H1 (cell line): ENCODE results near the gene AQP7. TPM values are rescaled to one million over a fixed set of nuclear protein-coding genes. Genes with fewer than 3 reads are reported as not detected.
"Not testable (repeated sequence)": the region's sequence is repeated elsewhere in the genome, so short reads cannot be mapped to it uniquely, and the experiment has no call there.

Experiments used
- CTCF ChIA-PET: fragments of 300-600 bp; sonication (Branson Sonifier 250); formaldehyde crosslinking; loops from one replicate; lab custom pipeline; 2021; ENCODE audit not compliant: partially characterized antibody; lab: Charles Lee
- POLR2A ChIA-PET: fragments of 300-600 bp; sonication (Branson Sonifier 250); formaldehyde crosslinking; loops from one replicate; lab custom pipeline; 2021; ENCODE audit warnings: inconsistent platforms; ENCODE audit not compliant: partially characterized antibody; lab: Charles Lee
- DNase-seq, 2 experiments: peaks; one replicate each; pipeline versions ENCODE4 v3.0.0 to v3.0.0-alpha.2; 2010 to 2022; ENCODE audit warnings: low spot score in 2 of 2, low read depth in 1 of 2, mixed read lengths in 1 of 2
- FAIRE-seq: peaks from 2 replicates; lab custom pipeline; 2011; peaks lifted over from hg19 to GRCh38; lab: Jason Lieb, UNC
- H2AFZ ChIP-seq: 2 replicates; pipeline ENCODE4 v1.8.1; 2012; ENCODE audit warnings: low read length, inconsistent platforms
- H2AK5ac ChIP-seq: 2 replicates; pipeline ENCODE4 v1.6.1; 2013; ENCODE audit warnings: low read depth, low read length
- H2BK120ac ChIP-seq: replicated peaks from 2 replicates; pipeline ENCODE3; 2013; ENCODE audit warnings: low read depth, low read length, inconsistent platforms
- H2BK12ac ChIP-seq: 2 replicates; pipeline ENCODE4 v1.6.1; 2013; ENCODE audit warnings: low read depth, low read length
- H2BK15ac ChIP-seq: 2 replicates; pipeline ENCODE4 v1.6.1; 2013; ENCODE audit warnings: low read length
- H2BK20ac ChIP-seq: 2 replicates; pipeline ENCODE4 v1.6.1; 2013; ENCODE audit warnings: low read length
- H2BK5ac ChIP-seq: 2 replicates; pipeline ENCODE4 v1.6.1; 2013; ENCODE audit warnings: low read depth, low read length
- H3K14ac ChIP-seq: 2 replicates; pipeline ENCODE4 v1.6.1; 2013; ENCODE audit warnings: inconsistent platforms; ENCODE audit not compliant: insufficient read length
- H3K18ac ChIP-seq: 2 replicates; pipeline ENCODE4 v1.6.1; 2013; ENCODE audit warnings: low read length; ENCODE audit errors: extremely low read depth
- H3K23ac ChIP-seq: 2 replicates; pipeline ENCODE4 v1.6.1; 2013; ENCODE audit warnings: inconsistent platforms; ENCODE audit not compliant: insufficient read length
- H3K23me2 ChIP-seq: 2 replicates; pipeline ENCODE4 v1.6.1; 2013; ENCODE audit warnings: low read depth, low read length
- H3K27ac ChIP-seq: 2 replicates; pipeline ENCODE4 v1.6.1; 2011; ENCODE audit warnings: low read depth, low read length, inconsistent platforms
- H3K27me3 ChIP-seq, 4 experiments: replicated peaks in 1 of 4; 1 replicate in 1 of 4; 2 replicates in 3 of 4; pipeline versions ENCODE4 v1.6.1 to v1.8.1; 2011 to 2013; ENCODE audit warnings: low read length in 3 of 4, mild to moderate bottlenecking in 3 of 4, inconsistent platforms in 2 of 4, mixed read lengths in 2 of 4, moderate library complexity in 1 of 4; ENCODE audit not compliant: control insufficient read depth in 3 of 4, insufficient read depth in 3 of 4; ENCODE audit errors: extremely low read depth in 1 of 4
- H3K36me3 ChIP-seq, 4 experiments: 2 replicates each; pipeline versions ENCODE4 v1.6.1 to v1.8.1; 2011 to 2013; ENCODE audit warnings: mild to moderate bottlenecking in 4 of 4, low read length in 3 of 4, moderate library complexity in 2 of 4, control low read depth in 1 of 4, inconsistent platforms in 1 of 4; ENCODE audit not compliant: insufficient read depth in 4 of 4, control insufficient read depth in 2 of 4
- H3K4ac ChIP-seq: replicated peaks from 2 replicates; pipeline ENCODE3; 2013; ENCODE audit warnings: low read length, low read depth, mixed read lengths, inconsistent platforms; ENCODE audit not compliant: insufficient read length
- H3K4me1 ChIP-seq, 4 experiments: replicated peaks in 1 of 4; 1 replicate in 1 of 4; 2 replicates in 3 of 4; pipeline versions ENCODE4 v1.6.1 to v1.8.1; 2011 to 2013; ENCODE audit warnings: low read length in 3 of 4, inconsistent platforms in 2 of 4, mixed read lengths in 1 of 4; ENCODE audit not compliant: insufficient read depth in 4 of 4, control insufficient read depth in 3 of 4
- H3K4me2 ChIP-seq, 2 experiments: 2 replicates each; pipeline versions ENCODE4 v1.6.1 to v1.8.1; 2011 to 2013; ENCODE audit warnings: low read depth in 2 of 2, low read length in 2 of 2, control low read depth in 1 of 2, inconsistent platforms in 1 of 2, mild to moderate bottlenecking in 1 of 2; ENCODE audit not compliant: insufficient read depth in 1 of 2
- H3K4me3 ChIP-seq, 4 experiments: fragments of 200-600, 300-600 bp in 1 of 4; sonication (generic), shearing (Covaris generic), sonication (Bioruptor Twin) in 1 of 4; 2 replicates each; pipeline versions ENCODE4 v1.5.1 to v1.8.1; 2011 to 2016; ENCODE audit warnings: low read length in 4 of 4, low read depth in 3 of 4, control low read depth in 2 of 4, inconsistent platforms in 2 of 4, mild to moderate bottlenecking in 2 of 4, mixed read lengths in 1 of 4, moderate library complexity in 1 of 4; ENCODE audit not compliant: insufficient read depth in 2 of 4; ENCODE audit errors: extremely low read depth in 1 of 4
- H3K56ac ChIP-seq: replicated peaks from 2 replicates; pipeline ENCODE3; 2013; ENCODE audit warnings: low read depth, mild to moderate bottlenecking, mixed read lengths, low read length, inconsistent platforms; ENCODE audit not compliant: insufficient read length
- H3K79me1 ChIP-seq: 2 replicates; pipeline ENCODE4 v1.6.1; 2013; ENCODE audit warnings: low read depth, low read length, control low read depth
- H3K79me2 ChIP-seq, 2 experiments: 2 replicates each; pipeline versions ENCODE4 v1.6.1 to v1.8.1; 2012 to 2013; ENCODE audit warnings: low read length in 2 of 2, mild to moderate bottlenecking in 2 of 2, inconsistent platforms in 1 of 2; ENCODE audit not compliant: insufficient read depth in 2 of 2, control insufficient read depth in 1 of 2
- H3K9ac ChIP-seq, 4 experiments: replicated peaks in 1 of 4; 1 replicate in 1 of 4; 2 replicates in 3 of 4; pipeline versions ENCODE4 v1.6.1 to v1.8.1; 2011 to 2013; ENCODE audit warnings: low read depth in 3 of 4, low read length in 3 of 4, control low read depth in 2 of 4, mild to moderate bottlenecking in 2 of 4, moderate library complexity in 2 of 4, inconsistent platforms in 1 of 4; ENCODE audit errors: extremely low read depth in 1 of 4
- H3K9me3 ChIP-seq, 2 experiments: 2 replicates each; pipeline versions ENCODE4 v1.6.1 to v1.8.1; 2012 to 2013; ENCODE audit warnings: mild to moderate bottlenecking in 2 of 2, moderate library complexity in 2 of 2, control low read depth in 1 of 2, inconsistent platforms in 1 of 2, low read depth in 1 of 2, low read length in 1 of 2, mixed read lengths in 1 of 2; ENCODE audit not compliant: insufficient read depth in 2 of 2
- H4K20me1 ChIP-seq, 2 experiments: replicated peaks in 1 of 2; 2 replicates each; pipeline versions ENCODE3 to v1.8.1; 2011 to 2013; ENCODE audit warnings: inconsistent platforms in 2 of 2, low read length in 2 of 2, mild to moderate bottlenecking in 1 of 2; ENCODE audit not compliant: insufficient read depth in 2 of 2, control insufficient read depth in 1 of 2
- H4K5ac ChIP-seq: 2 replicates; pipeline ENCODE4 v1.6.1; 2013; ENCODE audit warnings: low read length, low read depth, mixed read lengths, inconsistent platforms; ENCODE audit not compliant: insufficient read length
- H4K8ac ChIP-seq: 2 replicates; pipeline ENCODE4 v1.8.0; 2013; ENCODE audit warnings: mild to moderate bottlenecking, moderate library complexity, low read length, inconsistent platforms; ENCODE audit not compliant: insufficient read depth; ENCODE audit errors: extremely low read depth
- H4K91ac ChIP-seq: replicated peaks from 2 replicates; pipeline ENCODE3; 2013; ENCODE audit warnings: low read length, mixed read lengths, inconsistent platforms; ENCODE audit not compliant: insufficient read length
- WGBS, 2 experiments: shearing (Covaris generic) in 1 of 2; methylation state at CpG; one replicate each; pipeline versions ENCODE4 v1.1.6 to v1.1.7; 2013 to 2015; ENCODE audit warnings: low lambda C conversion rate in 2 of 2, mixed read lengths in 2 of 2, inconsistent platforms in 1 of 2, low coverage in 1 of 2, missing lambda C conversion rate in 1 of 2; ENCODE audit not compliant: insufficient replicate concordance in 2 of 2, insufficient coverage in 1 of 2, insufficient read length in 1 of 2; ENCODE audit errors: extremely low coverage in 1 of 2, missing lambda C conversion rate in 1 of 2; 5-methylcytosine and 5-hydroxymethylcytosine counted together
- long read RNA-seq, 2 experiments: library from RNA in 1 of 2; library from capped mRNA in 1 of 2; stranded (forward); transcript quantifications; one replicate each; pipeline ENCODE4 v2.0.0, GENCODE V29; 2021; ENCODE audit warnings: inconsistent platforms in 1 of 2
- polyA minus RNA-seq, 3 experiments: library from RNA; depleted of rRNA, polyadenylated mRNA; stranded (reverse); fragments of >200 nt; gene quantifications; 1 replicate in 2 of 3; 2 replicates in 1 of 3; pipeline ENCODE4 v1.2.3, GENCODE V29; 2011
- polyA plus RNA-seq, 7 experiments: library from polyadenylated mRNA; depleted of rRNA in 3 of 7; stranded (reverse) in 5 of 7; unstranded in 2 of 7; fragments of >200 nt in 5 of 7; fragments of 200-250 nt in 2 of 7; gene quantifications; 1 replicate in 5 of 7; 2 replicates in 1 of 7; 4 replicates in 1 of 7; pipeline versions ENCODE4 v1.2.1 to v1.2.3, GENCODE V29; 2011 to 2013; ENCODE audit warnings: missing spikeins in 2 of 7, mixed read lengths in 2 of 7
- total RNA-seq: library from RNA; stranded (reverse); fragmentation: NEBNext Ultra II Directional; extraction: Animal tissue kit (Norgen Biotek cat#: 25700); gene quantifications from 2 replicates; pipeline ENCODE4 v1.2.1, GENCODE V29; 2021

AQP7 gene
- total RNA-seq: not detected in 2 replicates
- polyA plus RNA-seq (2011; rRNA removed): 0.38 TPM in 1 of 2 replicates, not detected in the other
- 0.25 TPM for polyA plus RNA-seq (2011; cell fraction: cytosol; rRNA removed)
- polyA plus RNA-seq (2011; cell fraction: nucleus; rRNA removed): 0.54 TPM
- polyA plus RNA-seq (2012, experiment 1 of 2): 0.11 to 0.27 TPM (median 0.25 TPM) in 4 replicates
- not detected for polyA plus RNA-seq (2012, experiment 2 of 2)
- 0.02 TPM for polyA plus RNA-seq (2013, experiment 1 of 2)
- not detected for polyA plus RNA-seq (2013, experiment 2 of 2)
- polyA minus RNA-seq (2011; rRNA and poly(A)+ RNA removed): not detected in 2 replicates
- not detected for polyA minus RNA-seq (2011; cell fraction: cytosol; rRNA and poly(A)+ RNA removed)
- polyA minus RNA-seq (2011; cell fraction: nucleus; rRNA and poly(A)+ RNA removed): not detected
- long read RNA-seq, experiment 1: 0 reads
- long read RNA-seq, experiment 2: 0 reads

DNA sequence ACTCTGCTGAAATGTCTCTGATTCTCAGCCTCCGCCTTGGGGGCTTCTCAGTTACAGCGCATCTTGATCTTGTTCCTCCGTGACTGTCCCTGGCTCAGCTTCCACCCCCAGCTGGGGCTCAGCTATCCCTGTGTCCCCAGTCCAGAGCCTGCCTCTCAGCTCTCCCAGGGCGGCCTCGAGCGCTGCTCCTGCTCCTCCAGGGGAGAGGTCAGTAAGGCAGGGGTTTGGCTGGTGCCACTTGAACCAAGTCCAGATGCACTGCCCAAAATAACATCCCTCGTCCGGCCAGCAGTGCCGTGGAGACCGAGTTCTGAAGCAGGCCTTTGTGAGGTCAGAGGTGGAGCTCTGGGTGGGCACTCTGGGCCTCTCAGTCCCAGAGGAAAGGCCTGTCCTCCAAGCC lies at the start of gene AQP7:
Gene AQP7, minus strand, starts transcription at position 198 of the 400 bp plus-strand sequence. CDS start 1,306 bp downstream, outside the sequence.
- not testable (repeated sequence) for DNase-seq, H2BK120ac ChIP-seq, H3K9me3 ChIP-seq, H2BK20ac ChIP-seq, H3K4me3 ChIP-seq, H4K5ac ChIP-seq, H2BK15ac ChIP-seq, H3K4me1 ChIP-seq, H3K18ac ChIP-seq, H2BK12ac ChIP-seq, H3K9ac ChIP-seq, H3K14ac ChIP-seq, H3K4ac ChIP-seq, H3K56ac ChIP-seq, H3K79me1 ChIP-seq, H3K4me2 ChIP-seq, H4K91ac ChIP-seq, H3K23me2 ChIP-seq, H3K79me2 ChIP-seq, H3K27ac ChIP-seq, H2BK5ac ChIP-seq, FAIRE-seq, H3K27me3 ChIP-seq, H3K23ac ChIP-seq, H3K36me3 ChIP-seq, H2AK5ac ChIP-seq, H4K20me1 ChIP-seq
- H2AFZ ChIP-seq: peak within 1 kb of the TSS; percentile 81; the same call in 1 of the 2 replicates
- WGBS, 2 experiments: 90% methylated on average over 10 of the region's 10 CpGs; no CpG with 5 or more reads in 1 of the 2 experiments
- POLR2A ChIA-PET: interaction anchor here (1.0 to 1.3 kb wide), 3 partner anchors 27 to 57 kb away, joined by 3 to 8 read pairs (median 6); no protein-coding TSS in a partner anchor
- CTCF ChIA-PET: interaction anchor here (0.6 to 6.0 kb wide), 13 partner anchors 13 to 412 kb away, joined by 3 to 89 read pairs (median 5); partner anchors contain the start of genes AQP3 and NOL6
- H4K8ac ChIP-seq: peak within 1 kb of the TSS; percentile 79
